PC-3 (cell line): Measurements from ENCODE around the gene CDK5RAP3. TPM values are rescaled to one million over a fixed set of nuclear protein-coding genes. Genes with fewer than 3 reads are reported as not detected.

ENCODE experiments used
- ATAC-seq: fragments of 200-7000 bp; cut with Tn5 transposase; 2 replicates; pipeline ENCODE4 v1.9.1; 2020; ENCODE audit warnings: mild to moderate bottlenecking, moderate library complexity
- BruUV-seq: library from RNA; stranded (reverse); fragments of 400-500 nt; replicated peaks from 2 replicates; lab custom pipeline; 2021; lab: Mats Ljungman, UMichigan
- CTCF ChIA-PET: fragments of 300-600 bp; sonication (Branson Sonifier 250); formaldehyde crosslinking; loops from one replicate; lab custom pipeline; 2022; ENCODE audit warnings: antibody characterized with exemption; lab: Charles Lee
- POLR2A ChIA-PET: fragments of 300-600 bp; sonication (Branson Sonifier 250); formaldehyde crosslinking; loops from one replicate; lab custom pipeline; 2022; ENCODE audit warnings: antibody characterized with exemption; ENCODE audit not compliant: unreplicated experiment; lab: Charles Lee
- DNase-seq: peaks from one replicate; pipeline ENCODE4 v3.0.0-alpha.2; 2015
- H2AFZ ChIP-seq: fragments of 300-600 bp; sonication (generic); 2 replicates; pipeline ENCODE4 v1.6.0; 2016; ENCODE audit warnings: antibody characterized with exemption, low read length
- H3F3A ChIP-seq: fragments of 300-600 bp; sonication (generic); one replicate; pipeline ENCODE4 v1.6.0; 2017; ENCODE audit warnings: antibody characterized with exemption, low read length, control low read depth, mild to moderate bottlenecking; ENCODE audit not compliant: unreplicated experiment
- H3K27ac ChIP-seq: fragments of 300-600 bp; sonication (generic); 2 replicates; pipeline ENCODE4 v1.5.1; 2016; ENCODE audit warnings: mild to moderate bottlenecking, low read length
- H3K27me3 ChIP-seq: fragments of 300-600 bp; sonication (generic); 2 replicates; pipeline ENCODE4 v1.6.1; 2016; ENCODE audit warnings: low read length, mixed read lengths
- H3K36me3 ChIP-seq: fragments of 300-600 bp; sonication (generic); 2 replicates; pipeline ENCODE4 v1.6.1; 2016; ENCODE audit warnings: low read depth, mixed run types, low read length, mixed read lengths
- H3K4me1 ChIP-seq: fragments of 300-600 bp; sonication (generic); 2 replicates; pipeline ENCODE4 v1.5.1; 2016; ENCODE audit warnings: low read length; ENCODE audit not compliant: insufficient read depth
- H3K4me2 ChIP-seq: fragments of 300-600 bp; sonication (generic); 2 replicates; pipeline ENCODE4 v1.6.0; 2016; ENCODE audit warnings: low read length
- H3K4me3 ChIP-seq: fragments of 300-600 bp; sonication (generic); 2 replicates; pipeline ENCODE4 v1.5.1; 2016; ENCODE audit warnings: mild to moderate bottlenecking, low read length, mixed read lengths
- H3K79me2 ChIP-seq: fragments of 300-600 bp; sonication (generic); 2 replicates; pipeline ENCODE4 v1.6.1; 2017; ENCODE audit warnings: low read length, mixed read lengths
- H3K9ac ChIP-seq: fragments of 300-600 bp; sonication (generic); 2 replicates; pipeline ENCODE4 v1.6.0; 2016; ENCODE audit warnings: mild to moderate bottlenecking, low read length
- H3K9me2 ChIP-seq: fragments of 300-600 bp; sonication (generic); replicated peaks from 2 replicates; pipeline ENCODE4 v1.6.1; 2016; ENCODE audit warnings: mixed run types, low read length, mixed read lengths
- H3K9me3 ChIP-seq: fragments of 300-600 bp; sonication (generic); 2 replicates; pipeline ENCODE4 v1.6.1; 2016; ENCODE audit warnings: low read length, mixed read lengths
- H4K20me1 ChIP-seq: fragments of 300-600 bp; sonication (generic); 2 replicates; pipeline ENCODE4 v1.6.1; 2016; ENCODE audit warnings: low read length, mixed read lengths
- EZH2 ChIP-seq: fragments of 300-600 bp; sonication (generic); IDR thresholded peaks from one replicate; pipeline ENCODE4 v1.6.1; 2017; ENCODE audit warnings: antibody characterized with exemption, mild to moderate bottlenecking, low read length; ENCODE audit not compliant: unreplicated experiment
- EZH2phosphoT487 ChIP-seq: fragments of 300-600 bp; sonication (generic); IDR thresholded peaks from 2 replicates; pipeline ENCODE4 v1.6.1; 2018; ENCODE audit warnings: mild to moderate bottlenecking, antibody characterized with exemption, low read length, borderline replicate concordance
- intact Hi-C: fragments of 100-400 bp; cut with micrococcal nuclease; formaldehyde crosslinking; loops from 2 replicates; pipeline ENCODE4 v1.9.0; 2023
- total RNA-seq: library from RNA; depleted of rRNA; stranded (reverse); fragments of >200 nt; gene quantifications from 2 replicates; pipeline ENCODE4 v1.2.3, GENCODE V29; 2014
- TF ChIP-seq, protein P1 (sequence below): fragments of 300-600 bp; sonication (generic); conservative IDR thresholded peaks from 2 replicates; pipeline ENCODE4 v1.5.1; 2017; ENCODE audit warnings: antibody characterized with exemption, low read depth, mild to moderate bottlenecking, low read length

The CDK5RAP3 gene
- total RNA-seq, 1 experiment from 2014 or later, result 193 TPM

- Histone ChIP-seq H3K4me1 (peaks cover 41% of the 10 kb centered on the region), H3K9me3 (no peaks in the 10 kb centered on the region), H3K79me2 (no peaks in the 10 kb centered on the region), H2AFZ (no peak overlapping the region), H3F3A (no peaks in the 10 kb centered on the region), H3K9me2 (no peaks in the 10 kb centered on the region), H3K27me3 (no peaks in the 10 kb centered on the region), H3K36me3 (no peaks in the 10 kb centered on the region), H3K4me3 (no peak overlapping the region), H3K27ac (no peak overlapping the region), H4K20me1 (no peaks in the 10 kb centered on the region), H3K4me2 (no peak overlapping the region), H3K9ac (no peak overlapping the region)
- BruUV-seq, result no TSS peak
- ATAC-seq (no peak), DNase-seq (no peak)
- intact Hi-C loops, result no loop called here
- ChIA-PET CTCF (interaction anchor here (0.8 kb wide), 1 partner anchor 36 kb away, joined by 3 read pairs; the partner anchor contains the start of gene CDK5RAP3), POLR2A (interaction anchor here (0.6 kb wide), 1 partner anchor 31 kb away, joined by 4 read pairs; no protein-coding TSS in a partner anchor)
- no peak for TF ChIP-seq EZH2phosphoT487
- TF ChIP-seq, protein P1, sequence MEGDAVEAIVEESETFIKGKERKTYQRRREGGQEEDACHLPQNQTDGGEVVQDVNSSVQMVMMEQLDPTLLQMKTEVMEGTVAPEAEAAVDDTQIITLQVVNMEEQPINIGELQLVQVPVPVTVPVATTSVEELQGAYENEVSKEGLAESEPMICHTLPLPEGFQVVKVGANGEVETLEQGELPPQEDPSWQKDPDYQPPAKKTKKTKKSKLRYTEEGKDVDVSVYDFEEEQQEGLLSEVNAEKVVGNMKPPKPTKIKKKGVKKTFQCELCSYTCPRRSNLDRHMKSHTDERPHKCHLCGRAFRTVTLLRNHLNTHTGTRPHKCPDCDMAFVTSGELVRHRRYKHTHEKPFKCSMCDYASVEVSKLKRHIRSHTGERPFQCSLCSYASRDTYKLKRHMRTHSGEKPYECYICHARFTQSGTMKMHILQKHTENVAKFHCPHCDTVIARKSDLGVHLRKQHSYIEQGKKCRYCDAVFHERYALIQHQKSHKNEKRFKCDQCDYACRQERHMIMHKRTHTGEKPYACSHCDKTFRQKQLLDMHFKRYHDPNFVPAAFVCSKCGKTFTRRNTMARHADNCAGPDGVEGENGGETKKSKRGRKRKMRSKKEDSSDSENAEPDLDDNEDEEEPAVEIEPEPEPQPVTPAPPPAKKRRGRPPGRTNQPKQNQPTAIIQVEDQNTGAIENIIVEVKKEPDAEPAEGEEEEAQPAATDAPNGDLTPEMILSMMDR, result no peak
- no peak for TF ChIP-seq EZH2
Observed at GRCh38 chr17:48006936-48007709, 36.2 kb downstream of the CDK5RAP3 start.

DNA sequence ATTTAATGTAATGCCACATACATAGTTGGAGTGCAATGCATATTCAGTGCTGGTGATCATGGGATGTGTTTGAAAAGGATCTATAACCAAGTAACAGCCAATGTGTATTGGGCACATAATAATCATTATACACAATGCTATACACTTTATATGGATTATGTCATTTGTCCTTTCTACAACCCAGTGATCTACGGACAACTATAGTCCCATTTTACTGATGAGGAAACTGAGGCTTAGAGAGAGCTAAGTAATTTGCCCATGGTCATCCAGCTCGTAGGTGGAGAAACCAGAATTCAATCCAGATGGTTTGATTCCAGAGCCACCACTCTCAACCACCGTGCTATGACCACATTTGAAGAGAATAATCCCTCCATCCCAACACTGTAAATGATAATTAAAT is 39.3 kb downstream of the CDK5RAP3 start:
- no peak for DNase-seq
- H3K9ac ChIP-seq, result no peak overlapping the region
- H3K9me2 ChIP-seq, result no peaks in the 10 kb centered on the region
- TF ChIP-seq EZH2, result no peak
- TF ChIP-seq EZH2phosphoT487, result no peak
- TF ChIP-seq, protein P1, result no peak
- no peak overlapping the region for H3K4me2 ChIP-seq
- no peaks in the 10 kb centered on the region for H3K36me3 ChIP-seq
- no peaks in the 10 kb centered on the region for H3K27me3 ChIP-seq
- no peaks in the 10 kb centered on the region for H3K9me3 ChIP-seq
- peaks cover 15% of the 10 kb centered on the region for H3K4me1 ChIP-seq
- H3K79me2 ChIP-seq, result no peaks in the 10 kb centered on the region
- no peak overlapping the region for H2AFZ ChIP-seq
- ChIA-PET POLR2A (interaction anchor here (0.6 kb wide), 1 partner anchor 337 kb away, joined by 13 read pairs; no protein-coding TSS in a partner anchor), CTCF (interaction anchor here (0.6 kb wide), 2 partner anchors 53 to 119 kb away, joined by 3 to 4 read pairs; no protein-coding TSS in a partner anchor)
- no peak overlapping the region for H3K27ac ChIP-seq
- no peaks in the 10 kb centered on the region for H3F3A ChIP-seq
- BruUV-seq, result no TSS peak
- H3K4me3 ChIP-seq, result no peak overlapping the region
- intact Hi-C loops, result loop anchor here (2.0 kb wide), 1 partner anchor 39 kb away; the partner anchor contains the start of gene CDK5RAP3
- H4K20me1 ChIP-seq, result no peaks in the 10 kb centered on the region
- no peak for ATAC-seq
